Activated CD8-positive, alpha-beta memory T cell treated with anti-CD3 and anti-CD28 coated beads, Interleukin-2, amount 50 U/mL, for 1 hour (primary cell): ENCODE measurements around the gene WWTR1.

Experiments used
- DNase-seq: peaks from one replicate; pipeline ENCODE4 v3.0.0-alpha.2; 2020; ENCODE audit errors: extremely low read depth

WWTR1 gene

DNA sequence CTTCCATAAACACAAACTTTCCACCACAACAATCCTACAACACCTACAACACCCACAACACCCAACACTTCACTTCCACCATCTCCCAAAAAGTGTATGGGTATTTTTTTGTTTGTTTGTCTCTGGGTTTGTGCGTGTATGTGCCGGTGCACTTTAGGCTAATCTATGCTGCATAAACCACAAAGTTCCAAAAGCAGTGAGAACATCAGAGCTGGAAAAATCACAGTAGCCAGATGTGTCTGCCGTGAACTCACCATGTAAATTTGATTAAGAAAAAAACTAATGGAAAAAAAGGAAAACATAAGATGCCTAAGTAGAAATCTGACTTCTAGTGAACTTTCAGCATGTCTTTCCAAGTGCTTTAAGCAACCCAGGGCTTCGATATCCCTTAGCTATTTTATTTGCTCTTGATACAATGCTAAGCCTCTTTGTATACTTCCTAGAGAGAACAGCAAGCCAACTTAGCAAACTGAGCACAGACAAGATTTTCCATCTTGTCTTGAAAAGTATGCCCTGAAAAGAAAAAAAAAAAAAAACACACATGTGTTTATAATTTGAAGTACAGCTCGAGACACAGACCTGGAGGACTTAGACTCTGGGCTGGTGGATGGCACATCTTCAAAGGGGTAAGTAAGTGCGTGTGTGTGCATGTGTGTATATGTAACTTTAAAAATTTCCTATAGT, 91.4 kb downstream of the WWTR1 start:
- no peak for DNase-seq

GRCh38 chr3:149564079-149564478, 93.7 kb downstream of the WWTR1 start:
- no peak for DNase-seq

DNA sequence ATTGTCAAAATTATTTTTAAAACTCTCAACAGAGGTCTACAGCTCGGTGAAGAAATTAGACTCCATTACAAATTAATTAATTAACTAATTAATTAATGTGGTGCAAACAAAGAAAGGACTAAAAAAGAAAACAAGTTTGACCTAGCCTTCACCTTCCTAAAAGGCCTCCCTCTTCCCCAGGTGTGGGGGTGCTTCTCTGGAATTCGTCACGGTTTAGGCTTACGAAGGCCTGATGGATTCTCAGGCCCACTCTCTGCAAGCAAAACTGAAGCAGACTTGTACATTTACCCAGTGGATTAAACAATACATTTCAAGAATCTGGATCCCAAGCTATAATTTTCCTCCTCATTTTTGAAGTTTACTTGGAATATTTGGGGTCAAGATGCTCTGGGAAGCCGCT, 94.7 kb downstream of the WWTR1 start:
- DNase-seq, result no peak

- DNase-seq, result no peak
These were observed 97.2 kb downstream of the WWTR1 start for GRCh38 chr3:149560617-149561016.

GRCh38 chr3:149560001-149560400, 97.8 kb downstream of the WWTR1 start:
- DNase-seq, result no peak

GRCh38 chr3:149559525-149559924, 98.3 kb downstream of the WWTR1 start:
- no peak for DNase-seq

DNA sequence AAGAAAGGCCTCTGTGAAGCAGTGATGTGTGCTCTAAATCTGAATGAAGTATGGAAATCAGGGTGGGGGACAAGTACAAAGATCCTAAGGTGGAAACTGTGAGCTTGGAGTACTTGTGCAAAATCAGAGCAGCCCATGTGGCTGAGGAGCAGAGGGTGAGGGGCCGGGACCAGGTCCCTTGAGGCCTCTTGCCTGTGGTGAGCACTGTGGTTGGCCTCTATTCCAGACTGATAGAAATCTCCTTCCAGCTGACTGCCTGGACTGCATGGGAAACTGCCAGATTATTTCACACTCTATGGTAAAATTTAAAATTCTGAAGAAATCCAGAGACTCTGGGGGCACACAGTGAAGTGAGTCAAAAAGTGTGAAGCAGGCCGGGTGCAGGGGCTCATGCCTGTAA, 101.9 kb downstream of the WWTR1 start:
- DNase-seq, result no peak

- no peak for DNase-seq
These were observed 103.0 kb downstream of the WWTR1 start for GRCh38 chr3:149554826-149555225.

- DNase-seq, result no peak
These were observed 103.9 kb downstream of the WWTR1 start for GRCh38 chr3:149553781-149554451.

- no peak for DNase-seq
These were observed 105.1 kb downstream of the WWTR1 start for GRCh38 chr3:149552700-149553099.

- no peak for DNase-seq
These were observed 106.3 kb downstream of the WWTR1 start for GRCh38 chr3:149551500-149551899.

DNA sequence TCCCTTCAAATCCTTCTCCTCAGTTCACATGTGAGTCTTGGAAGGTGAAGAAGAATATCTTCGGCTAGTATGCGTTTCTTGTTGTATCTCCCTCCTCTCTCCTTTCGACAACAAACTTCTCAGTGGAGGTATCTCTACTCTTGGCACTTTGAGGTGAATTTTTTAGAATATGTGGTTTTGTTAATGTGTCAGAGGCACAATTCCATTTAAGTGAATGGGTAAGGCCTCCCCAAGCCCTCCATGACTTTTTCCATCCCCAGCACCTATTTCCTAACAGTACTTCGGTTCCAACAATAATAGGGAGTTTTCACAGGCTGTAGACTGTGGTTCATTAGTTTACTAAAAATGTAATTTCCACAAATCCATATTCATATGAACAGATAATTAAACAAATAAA, 109.2 kb downstream of the WWTR1 start:
- DNase-seq, result no peak

DNA sequence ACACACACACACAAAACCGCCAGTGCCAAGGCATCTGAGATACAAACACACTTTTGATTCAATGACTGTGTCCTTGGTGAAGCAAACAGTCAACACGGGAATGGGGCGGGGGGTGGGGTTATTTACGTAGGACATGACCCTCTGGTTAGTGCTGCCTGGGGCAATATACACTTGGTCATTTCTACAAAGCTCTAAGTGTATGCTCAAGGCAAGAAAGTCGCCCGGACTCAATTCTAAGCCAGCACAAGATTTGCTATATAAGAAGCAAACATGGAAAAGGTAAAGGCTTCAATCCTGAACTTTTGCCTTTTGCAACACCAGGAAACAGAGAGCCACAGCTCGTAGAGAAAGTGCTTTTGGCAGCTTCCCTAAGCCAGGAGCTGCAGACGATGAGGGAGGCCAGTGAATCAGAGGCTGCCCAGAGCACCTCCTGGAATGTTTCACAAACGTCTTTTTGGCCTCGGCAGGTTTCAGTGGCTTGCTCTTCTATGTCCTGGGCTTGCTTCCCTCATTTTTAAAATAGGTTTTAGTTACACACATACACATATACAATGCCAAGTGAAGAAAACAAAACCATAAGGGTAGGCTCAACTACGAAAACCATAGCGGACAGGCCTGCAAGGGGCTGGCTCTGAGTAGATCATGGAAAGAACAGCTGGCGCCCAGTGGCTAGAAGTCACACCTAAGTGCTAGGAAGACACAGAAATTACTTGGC, 109.7 kb downstream of the WWTR1 start:
- DNase-seq, result no peak

DNA sequence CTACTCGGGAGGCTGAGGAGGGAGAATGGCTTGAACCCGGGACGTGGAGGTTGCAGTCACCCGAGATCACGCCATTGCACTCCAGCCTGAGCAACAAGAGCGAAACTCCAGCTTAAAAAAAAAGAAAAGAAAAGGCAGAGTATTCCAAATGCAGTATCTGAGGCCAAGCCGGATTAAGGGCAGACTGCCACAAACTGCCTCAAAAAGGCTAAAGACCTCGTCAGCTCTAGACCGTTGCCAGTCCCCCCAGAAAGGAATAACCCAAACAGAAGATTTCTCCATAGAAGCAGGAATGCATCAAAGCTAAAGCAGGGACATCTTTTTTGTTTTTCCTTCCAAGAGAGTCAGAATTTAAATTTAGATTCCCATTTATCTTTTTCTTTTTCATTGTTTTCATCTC, 110.4 kb downstream of the WWTR1 start:
- DNase-seq, result no peak

- DNase-seq, result no peak
These were observed 112.8 kb downstream of the WWTR1 start for GRCh38 chr3:149545049-149545448.

GRCh38 chr3:149542375-149543312, 115.2 kb downstream of the WWTR1 start:
- no peak for DNase-seq

- no peak for DNase-seq
These were observed 116.7 kb downstream of the WWTR1 start for GRCh38 chr3:149541091-149541491.

- DNase-seq, result no peak
These were observed 119.5 kb downstream of the WWTR1 start for GRCh38 chr3:149538371-149538770.

DNA sequence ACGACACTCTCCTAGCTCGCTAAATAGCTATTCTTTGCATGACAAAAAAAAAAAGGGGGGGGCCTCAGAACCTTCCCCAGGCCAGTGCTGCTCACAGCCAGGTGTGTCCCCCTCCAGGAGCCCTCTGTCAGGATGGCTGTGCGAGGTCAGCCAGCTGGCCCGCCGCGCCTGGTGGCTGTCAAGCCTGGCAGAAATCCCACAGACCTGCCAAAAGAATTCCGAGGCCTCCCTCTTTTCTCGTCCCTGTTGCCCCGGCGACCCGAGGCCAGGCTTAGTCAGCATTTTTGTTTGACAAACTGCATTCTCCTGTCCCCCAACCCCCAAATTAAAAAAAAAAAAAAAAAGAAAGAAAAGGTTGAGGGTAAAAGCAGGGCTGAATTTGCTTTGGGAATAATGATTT, 121.4 kb downstream of the WWTR1 start:
- DNase-seq, result no peak

DNA sequence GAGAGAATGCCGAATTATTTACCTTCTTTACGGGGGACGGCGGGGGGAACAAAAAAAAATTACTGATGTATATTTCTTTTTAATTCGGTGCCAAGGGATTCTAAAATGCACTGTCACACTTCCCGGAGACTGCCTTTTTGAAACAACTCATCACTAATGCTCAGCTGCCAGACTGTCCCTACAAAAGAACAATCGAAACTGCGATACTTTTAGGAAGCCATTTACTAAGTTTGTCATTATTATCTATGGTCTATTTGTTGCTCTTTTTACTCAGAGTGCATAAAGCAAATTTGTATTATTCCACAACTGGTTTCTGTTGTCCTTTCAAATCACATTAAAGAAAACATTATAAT, 122.5 kb downstream of the WWTR1 start:
- DNase-seq, result no peak

- no peak for DNase-seq
These were observed 123.0 kb downstream of the WWTR1 start for GRCh38 chr3:149534671-149535332.

DNA sequence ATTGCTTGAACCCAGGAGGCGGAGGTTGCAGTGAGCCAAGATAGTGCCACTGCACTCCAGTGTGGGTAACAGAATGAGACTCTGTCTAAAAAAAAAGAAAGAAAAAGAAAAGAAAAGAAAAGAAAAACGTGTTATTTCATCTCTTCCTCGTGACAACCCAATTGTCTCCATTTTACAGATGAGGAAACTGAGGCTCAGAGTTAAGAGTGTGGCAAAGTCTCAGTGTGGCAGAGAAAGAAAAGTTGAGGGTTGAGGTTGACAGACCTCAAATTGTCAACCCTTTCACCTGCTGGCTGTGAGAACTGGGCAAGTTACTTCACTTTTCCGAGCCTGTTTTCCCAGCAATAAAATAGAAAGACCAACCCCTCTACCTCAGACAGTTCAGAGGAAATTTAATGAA, 123.7 kb downstream of the WWTR1 start:
- DNase-seq, result no peak
